A549 (cell line): ENCODE data around the gene MLPH. TPM values are rescaled to one million over a fixed set of nuclear protein-coding genes. Genes with fewer than 3 reads are reported as not detected.

Experiments
- ATAC-seq, 2 experiments: fragments of 200-7000 bp in 1 of 2; fragments of >200 bp in 1 of 2; cut with Nextera tagmentation in 1 of 2; cut with Tn5 transposase in 1 of 2; 3 replicates each; pipeline versions ENCODE4 v1.8.0 to v1.9.1; 2018 to 2020; ENCODE audit warnings: mild to moderate bottlenecking in 1 of 2, moderate library complexity in 1 of 2
- CTCF ChIA-PET: fragments of 300-600 bp; sonication (Branson Sonifier 250); formaldehyde crosslinking; extraction: SDS; loops from one replicate; lab custom pipeline; 2021; ENCODE audit warnings: antibody characterized with exemption, inconsistent platforms; lab: Yijun Ruan, JAX
- POLR2A ChIA-PET: fragments of 350-600 bp; formaldehyde crosslinking; extraction: SDS; loops from one replicate; lab custom pipeline; 2021; ENCODE audit warnings: antibody characterized with exemption, inconsistent platforms; lab: Yijun Ruan, JAX
- DNase-seq, 2 experiments: peaks; one replicate each; pipeline versions ENCODE4 v3.0.0 to v3.0.0-alpha.2; 2011 to 2016; ENCODE audit warnings: low read depth in 1 of 2, low spot score in 1 of 2
- FAIRE-seq: peaks from 2 replicates; lab custom pipeline; 2011; peaks lifted over from hg19 to GRCh38; lab: Jason Lieb, UNC
- H3K27ac ChIP-seq, 2 experiments: fragments of >200 bp; sonication (Bioruptor Twin); formaldehyde crosslinking; 3 replicates each; pipeline ENCODE4 v1.5.1; 2016 to 2017
- H3K4me1 ChIP-seq: fragments of >200 bp; sonication (Bioruptor Twin); formaldehyde crosslinking; 3 replicates; pipeline ENCODE4 v1.6.1; 2016
- H3K4me2 ChIP-seq: fragments of >200 bp; sonication (Bioruptor Twin); formaldehyde crosslinking; 3 replicates; pipeline ENCODE4 v1.6.1; 2016
- H3K4me3 ChIP-seq: fragments of >200 bp; sonication (Bioruptor Twin); formaldehyde crosslinking; 3 replicates; pipeline ENCODE4 v1.5.1; 2016
- H3K9me3 ChIP-seq: fragments of >200 bp; sonication (Bioruptor Twin); formaldehyde crosslinking; 3 replicates; pipeline ENCODE4 v1.6.1; 2016
- BHLHE40 ChIP-seq: IDR thresholded peaks from 2 replicates; pipeline ENCODE4 v1.6.1; 2012; ENCODE audit warnings: low read depth, low read length, inconsistent platforms
- CBX8 ChIP-seq: fragments of 200-600 bp; sonication (generic); IDR thresholded peaks from 2 replicates; pipeline ENCODE4 v1.6.1; 2016
- CEBPB ChIP-seq, 2 experiments: fragments of >200 bp in 1 of 2; sonication (Bioruptor Twin) in 1 of 2; formaldehyde crosslinking in 1 of 2; IDR thresholded peaks; 2 replicates each; pipeline ENCODE4 v1.6.1; 2012 to 2016
- CHD4 ChIP-seq: fragments of 200-600 bp; sonication (generic); IDR thresholded peaks from 2 replicates; pipeline ENCODE4 v1.6.1; 2016; ENCODE audit warnings: antibody characterized with exemption, mild to moderate bottlenecking, borderline replicate concordance
- EHF ChIP-seq: fragments of 250-450 bp; sonication (Bioruptor Pico); IDR thresholded peaks from 2 replicates; pipeline ENCODE4 v1.5.0; 2020; ENCODE audit warnings: mild to moderate bottlenecking
- FOSB ChIP-seq: fragments of 250-450 bp; sonication (Bioruptor Pico); IDR thresholded peaks from 2 replicates; pipeline ENCODE4 v1.5.0; 2020; ENCODE audit warnings: mild to moderate bottlenecking, moderate library complexity
- GATA3 ChIP-seq: IDR thresholded peaks from 2 replicates; pipeline ENCODE4 v1.6.1; 2012; ENCODE audit warnings: borderline replicate concordance
- HDAC2 ChIP-seq: fragments of 200-600 bp; sonication (generic); IDR thresholded peaks from 2 replicates; pipeline ENCODE4 v1.6.1; 2016
- HEYL ChIP-seq: fragments of 250-450 bp; sonication (Bioruptor Pico); IDR thresholded peaks from 2 replicates; pipeline ENCODE4 v1.8.0; 2021; ENCODE audit warnings: mild to moderate bottlenecking, moderate library complexity
- HOXB5 ChIP-seq: fragments of 250-450 bp; sonication (Bioruptor Pico); IDR thresholded peaks from 2 replicates; pipeline ENCODE4 v1.5.0; 2020; ENCODE audit warnings: mild to moderate bottlenecking, moderate library complexity
- KDM1A ChIP-seq: fragments of 200-600 bp; sonication (generic); IDR thresholded peaks from 2 replicates; pipeline ENCODE4 v1.6.1; 2016; ENCODE audit warnings: low read depth, mild to moderate bottlenecking
- KDM5A ChIP-seq: fragments of 200-600 bp; sonication (generic); IDR thresholded peaks from 2 replicates; pipeline ENCODE4 v1.6.1; 2016; ENCODE audit warnings: antibody characterized with exemption, mild to moderate bottlenecking
- MAZ ChIP-seq: fragments of 150-350 bp; IDR thresholded peaks from 2 replicates; pipeline ENCODE4 v1.6.1; 2014; ENCODE audit warnings: antibody characterized with exemption, low read depth, low read length, borderline replicate concordance
- MYC ChIP-seq: IDR thresholded peaks from 2 replicates; pipeline ENCODE4 v1.6.1; 2012; ENCODE audit warnings: mild to moderate bottlenecking, inconsistent platforms, low read length, improper control_type of control experiment, borderline replicate concordance
- NFE2L2 ChIP-seq: fragments of 150-350 bp; conservative IDR thresholded peaks from 2 replicates; pipeline ENCODE4 v1.6.1; 2014; ENCODE audit warnings: low read length
- NPAS2 ChIP-seq: fragments of 250-450 bp; sonication (Bioruptor Pico); IDR thresholded peaks from 2 replicates; pipeline ENCODE4 v1.8.0; 2022; ENCODE audit warnings: mild to moderate bottlenecking, moderate library complexity, borderline replicate concordance
- NR3C1 ChIP-seq: fragments of >200 bp; sonication (Bioruptor Twin); formaldehyde crosslinking; IDR thresholded peaks from 3 replicates; pipeline ENCODE4 v1.6.1; 2017
- PHF8 ChIP-seq: fragments of 200-600 bp; sonication (generic); IDR thresholded peaks from 2 replicates; pipeline ENCODE4 v1.6.1; 2016; ENCODE audit warnings: low read depth, mild to moderate bottlenecking, antibody characterized with exemption, moderate library complexity, borderline replicate concordance
- RAD21 ChIP-seq, 2 experiments: fragments of >200 bp in 1 of 2; sonication (Bioruptor Twin) in 1 of 2; formaldehyde crosslinking in 1 of 2; IDR thresholded peaks in 1 of 2; conservative IDR thresholded peaks in 1 of 2; 2 replicates in 1 of 2; 3 replicates in 1 of 2; pipeline ENCODE4 v1.6.1; 2012 to 2018; ENCODE audit warnings: inconsistent platforms in 1 of 2
- RCOR1 ChIP-seq: fragments of 150-350 bp; IDR thresholded peaks from 2 replicates; pipeline ENCODE4 v1.6.1; 2014; ENCODE audit warnings: antibody characterized with exemption, low read length, low read depth
- RFX5 ChIP-seq: fragments of 450-650 bp; IDR thresholded peaks from 2 replicates; pipeline ENCODE4 v1.7.1; 2014; ENCODE audit warnings: antibody characterized with exemption, mild to moderate bottlenecking, moderate library complexity
- RNF2 ChIP-seq: fragments of 200-600 bp; sonication (generic); IDR thresholded peaks from 2 replicates; pipeline ENCODE4 v1.6.1; 2016; ENCODE audit warnings: low read depth, mild to moderate bottlenecking, antibody characterized with exemption, moderate library complexity, borderline replicate concordance
- SMC3 ChIP-seq: fragments of >200 bp; sonication (Bioruptor Twin); formaldehyde crosslinking; IDR thresholded peaks from 3 replicates; pipeline ENCODE4 v1.6.1; 2018; ENCODE audit warnings: inconsistent platforms
- SREBF2 ChIP-seq: fragments of 450-650 bp; IDR thresholded peaks from 2 replicates; pipeline ENCODE4 v1.6.1; 2014; ENCODE audit warnings: mild to moderate bottlenecking, moderate library complexity
- ZSCAN20 ChIP-seq: fragments of 250-450 bp; sonication (Bioruptor Pico); IDR thresholded peaks from 2 replicates; pipeline ENCODE4 v1.8.0; 2022; ENCODE audit warnings: mild to moderate bottlenecking, moderate library complexity
- WGBS: methylation state at CpG from one replicate; pipeline ENCODE4 v1.1.6; 2017; ENCODE audit errors: missing lambda C conversion rate; 5-methylcytosine and 5-hydroxymethylcytosine counted together
- polyA plus RNA-seq, 4 experiments: library from polyadenylated mRNA; depleted of rRNA in 3 of 4; stranded (reverse); fragments of >200 nt; fragmentation: RNase III in 1 of 4; extraction: RNeasy Plus Mini Kit Qiagen cat#74134 plus additional on column Dnase treatment in 1 of 4; gene quantifications; 2 replicates in 3 of 4; 3 replicates in 1 of 4; pipeline ENCODE4 v1.2.3, GENCODE V29; 2011 to 2017
- TF ChIP-seq, protein P1 (sequence below): fragments of >200 bp; sonication (Bioruptor Twin); formaldehyde crosslinking; IDR thresholded peaks from 3 replicates; pipeline ENCODE4 v1.5.1; 2016
- TF ChIP-seq, protein P2 (sequence below): IDR thresholded peaks from 2 replicates; pipeline ENCODE4 v1.6.1; 2012; ENCODE audit warnings: low read depth, borderline replicate concordance

Gene MLPH
- polyA plus RNA-seq, 2 of the 4 experiments (the other 2 are of a cell fraction): 218 to 350 TPM

DNA sequence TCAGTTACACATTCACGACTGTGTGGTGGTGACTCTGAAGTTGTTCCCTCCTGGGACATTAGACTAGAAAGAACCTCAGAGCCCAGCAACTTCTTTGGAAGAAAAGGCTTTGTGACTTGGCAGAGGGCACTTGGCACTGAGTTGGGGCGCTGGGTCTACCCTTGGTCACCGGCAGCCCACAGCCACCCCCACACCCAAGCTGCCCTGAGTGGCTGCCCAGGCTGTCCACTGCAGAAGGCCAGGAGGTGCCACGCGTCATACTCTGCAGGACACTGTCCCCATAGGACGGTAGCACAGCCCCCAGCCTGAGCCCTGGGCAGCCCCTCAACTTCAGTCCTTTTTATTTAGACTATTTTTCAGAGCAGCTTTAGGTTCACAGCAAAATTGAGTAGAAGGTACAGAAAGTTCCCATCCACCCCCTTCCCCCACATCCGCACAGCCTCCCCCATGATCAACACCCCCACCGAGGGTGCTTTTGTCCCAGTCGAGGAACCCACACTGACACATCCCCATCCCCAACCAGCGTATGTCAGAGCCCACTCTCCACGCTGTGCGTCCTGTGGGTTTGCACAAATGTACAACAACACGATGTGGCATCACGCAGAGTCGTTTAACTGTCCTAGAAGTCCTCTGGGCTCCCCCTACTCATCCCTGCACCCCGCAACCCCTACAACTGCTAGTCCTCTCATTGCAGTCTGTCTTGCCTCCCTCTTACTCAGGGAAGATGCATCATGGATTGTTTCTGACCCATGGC lies 80.4 kb downstream of the MLPH start:
- DNase-seq: no peak
- Histone ChIP-seq H3K27ac (no peak overlapping the region), H3K9me3 (no peaks in the 10 kb centered on the region), H3K4me3 (no peak overlapping the region), H3K4me2 (no peak overlapping the region), H3K4me1 (peaks cover 7% of the 10 kb centered on the region; the same call in 2 of the 3 replicates)
- FAIRE-seq: no peak
- ATAC-seq: no peak
- ChIA-PET POLR2A (no interaction called here), CTCF (interaction anchor here (0.9 to 2.2 kb wide), 4 partner anchors 55 to 413 kb away, joined by 3 to 13 read pairs (median 8); no protein-coding TSS in a partner anchor)
- WGBS: 79% methylated on average over 16 of the region's 16 CpGs
- no peak for TF ChIP-seq MAZ
- no peak for TF ChIP-seq RFX5
- TF ChIP-seq HDAC2: no peak
- TF ChIP-seq HEYL (CRISPR knock-in tag): no peak

DNA sequence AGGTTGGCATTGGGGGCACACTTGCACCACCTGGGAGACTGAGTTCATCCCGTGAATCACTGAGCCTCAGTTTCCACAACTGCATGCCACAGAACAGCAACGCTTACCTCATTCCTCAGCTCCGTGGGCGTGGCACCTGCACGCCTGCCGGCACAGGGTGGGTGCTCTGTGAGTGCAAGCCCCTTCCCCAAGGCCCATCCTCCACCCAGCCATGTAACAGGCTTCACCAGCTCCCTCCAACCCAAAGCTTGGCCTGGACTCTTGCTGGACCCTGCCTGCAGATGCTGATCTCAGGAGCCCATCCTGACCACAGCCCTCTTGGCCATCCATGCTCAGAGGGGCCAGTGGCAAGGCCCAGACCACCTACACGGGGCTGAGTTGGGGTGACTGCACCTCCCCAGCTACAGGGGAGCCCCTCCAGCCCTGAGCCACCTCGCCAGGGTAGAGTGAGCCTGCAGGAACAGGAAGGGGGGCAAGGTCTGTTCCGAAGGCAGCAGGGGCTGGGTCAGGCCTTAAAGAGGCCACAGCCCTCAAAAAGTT lies 81.1 kb downstream of the MLPH start:
- DNase-seq (no peak), FAIRE-seq (no peak), ATAC-seq (no peak)
- ChIA-PET CTCF (interaction anchor here (0.9 to 2.2 kb wide), 3 partner anchors 56 to 414 kb away, joined by 3 to 13 read pairs (median 12); no protein-coding TSS in a partner anchor), POLR2A (no interaction called here)
- H3K4me2 ChIP-seq: no peak overlapping the region
- H3K4me1 ChIP-seq: peaks cover 10% of the 10 kb centered on the region; the same call in 2 of the 3 replicates
- TF ChIP-seq, protein P1, sequence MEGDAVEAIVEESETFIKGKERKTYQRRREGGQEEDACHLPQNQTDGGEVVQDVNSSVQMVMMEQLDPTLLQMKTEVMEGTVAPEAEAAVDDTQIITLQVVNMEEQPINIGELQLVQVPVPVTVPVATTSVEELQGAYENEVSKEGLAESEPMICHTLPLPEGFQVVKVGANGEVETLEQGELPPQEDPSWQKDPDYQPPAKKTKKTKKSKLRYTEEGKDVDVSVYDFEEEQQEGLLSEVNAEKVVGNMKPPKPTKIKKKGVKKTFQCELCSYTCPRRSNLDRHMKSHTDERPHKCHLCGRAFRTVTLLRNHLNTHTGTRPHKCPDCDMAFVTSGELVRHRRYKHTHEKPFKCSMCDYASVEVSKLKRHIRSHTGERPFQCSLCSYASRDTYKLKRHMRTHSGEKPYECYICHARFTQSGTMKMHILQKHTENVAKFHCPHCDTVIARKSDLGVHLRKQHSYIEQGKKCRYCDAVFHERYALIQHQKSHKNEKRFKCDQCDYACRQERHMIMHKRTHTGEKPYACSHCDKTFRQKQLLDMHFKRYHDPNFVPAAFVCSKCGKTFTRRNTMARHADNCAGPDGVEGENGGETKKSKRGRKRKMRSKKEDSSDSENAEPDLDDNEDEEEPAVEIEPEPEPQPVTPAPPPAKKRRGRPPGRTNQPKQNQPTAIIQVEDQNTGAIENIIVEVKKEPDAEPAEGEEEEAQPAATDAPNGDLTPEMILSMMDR: no peak
- TF ChIP-seq RAD21 (conservative IDR thresholded peaks at IDR 0.05 in 1 of 2, IDR thresholded peaks at IDR 0.05 in 1 of 2): no peak
- TF ChIP-seq RFX5: no peak
- TF ChIP-seq NFE2L2: no peak
- TF ChIP-seq HEYL (CRISPR knock-in tag): no peak
- TF ChIP-seq FOSB (CRISPR knock-in tag): no peak
- TF ChIP-seq NPAS2: no peak
- TF ChIP-seq NR3C1: no peak
- no peak for TF ChIP-seq RNF2
- TF ChIP-seq CHD4: no peak
- TF ChIP-seq MYC: no peak
- TF ChIP-seq GATA3: no peak
- TF ChIP-seq SMC3: no peak
- 66% methylated on average over 9 of the region's 9 CpGs for WGBS
- H3K4me3 ChIP-seq: no peak overlapping the region
- H3K27ac ChIP-seq: no peak overlapping the region
- H3K9me3 ChIP-seq: no peaks in the 10 kb centered on the region

DNA sequence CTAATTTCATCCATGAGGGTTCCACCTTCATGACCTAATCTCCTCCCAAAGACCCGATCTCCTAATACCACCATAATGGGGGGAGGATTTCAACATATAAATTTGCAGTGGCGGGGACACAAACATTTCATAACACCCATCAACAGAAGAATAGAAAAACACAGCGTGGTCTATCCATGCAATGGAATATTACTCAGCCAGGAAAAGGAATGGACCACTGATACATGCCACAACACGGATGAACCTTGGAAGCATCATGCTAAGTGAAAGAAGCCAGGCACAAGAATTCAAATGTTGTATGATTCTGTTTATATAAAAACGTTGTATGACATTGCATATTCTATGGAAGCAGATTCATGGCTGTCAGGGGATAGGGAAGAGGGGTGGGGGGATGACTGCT lies 82.0 kb downstream of the MLPH start:
- FAIRE-seq (no peak), ATAC-seq (no peak)

More for the DNA sequence above, 82.0 kb downstream of the MLPH start:
- TF ChIP-seq EHF (CRISPR knock-in tag) (no peak), MAZ (no peak), NPAS2 (no peak), NR3C1 (no peak), SMC3 (no peak), RFX5 (no peak), PHF8 (no peak), BHLHE40 (no peak), SREBF2 (no peak), CBX8 (no peak), CEBPB (IDR thresholded peaks at IDR 0.05) (no peak), KDM5A (no peak), ZSCAN20 (CRISPR knock-in tag) (no peak), RCOR1 (no peak), KDM1A (no peak), HOXB5 (CRISPR knock-in tag) (no peak)
- TF ChIP-seq, protein P1: no peak
- TF ChIP-seq, protein P2, sequence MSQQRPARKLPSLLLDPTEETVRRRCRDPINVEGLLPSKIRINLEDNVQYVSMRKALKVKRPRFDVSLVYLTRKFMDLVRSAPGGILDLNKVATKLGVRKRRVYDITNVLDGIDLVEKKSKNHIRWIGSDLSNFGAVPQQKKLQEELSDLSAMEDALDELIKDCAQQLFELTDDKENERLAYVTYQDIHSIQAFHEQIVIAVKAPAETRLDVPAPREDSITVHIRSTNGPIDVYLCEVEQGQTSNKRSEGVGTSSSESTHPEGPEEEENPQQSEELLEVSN: no peak
- TF ChIP-seq, all 56 proteins: peak for 0
- POLR2A ChIA-PET: no interaction called here
- Histone ChIP-seq H3K9me3 (no peaks in the 10 kb centered on the region), H3K4me3 (no peak overlapping the region), H3K27ac (no peak overlapping the region), H3K4me1 (peaks cover 10% of the 10 kb centered on the region; the same call in 2 of the 3 replicates), H3K4me2 (no peak overlapping the region)
- WGBS: 71% methylated on average over 5 of the region's 5 CpGs
- no peak for DNase-seq
- CTCF ChIA-PET: no interaction called here
